Stimulated activated CD8-positive, alpha-beta memory T cell treated with anti-CD3 and anti-CD28 coated beads, Interleukin-15, amount 100 ng/mL, for 48 hours (primary cell): ENCODE data around the gene RGMA.

Experiments
- DNase-seq, 2 donors: peaks; one replicate each; pipeline ENCODE4 v3.0.0-alpha.2; 2020; ENCODE audit warnings: low read depth in 2 of 2

Gene RGMA

GRCh38 chr15:93091465-93091864, 2.5 kb upstream of the RGMA start:
- DNase-seq, result no peak

DNA sequence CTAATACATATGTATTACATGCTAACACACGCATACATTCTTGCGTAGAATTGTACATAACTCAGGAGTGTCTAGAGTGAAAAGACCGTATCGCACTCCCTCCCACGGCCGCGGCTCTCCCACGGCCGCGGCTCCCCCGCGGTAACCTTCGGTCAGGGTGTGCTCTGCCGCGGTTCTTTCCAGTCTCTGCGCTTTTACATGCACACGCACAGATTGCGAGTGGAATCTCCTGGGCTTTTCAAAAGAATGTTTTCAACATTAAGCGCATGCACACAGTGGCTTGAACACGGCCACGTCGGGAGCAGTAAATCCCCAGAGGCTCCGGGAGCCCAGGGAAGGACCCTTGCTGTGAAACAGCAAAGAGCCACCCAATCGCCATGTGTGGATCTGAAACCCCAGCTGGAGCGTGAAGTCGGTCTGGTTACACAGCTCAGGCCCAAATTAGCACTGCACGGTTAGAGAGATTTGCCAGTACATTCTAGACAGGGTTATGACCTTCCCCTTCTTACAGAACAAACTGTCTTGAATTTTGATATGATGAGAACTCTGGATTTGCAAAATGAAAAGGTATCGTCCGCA, 805 bp upstream of the RGMA start:
- no peak for DNase-seq

DNA sequence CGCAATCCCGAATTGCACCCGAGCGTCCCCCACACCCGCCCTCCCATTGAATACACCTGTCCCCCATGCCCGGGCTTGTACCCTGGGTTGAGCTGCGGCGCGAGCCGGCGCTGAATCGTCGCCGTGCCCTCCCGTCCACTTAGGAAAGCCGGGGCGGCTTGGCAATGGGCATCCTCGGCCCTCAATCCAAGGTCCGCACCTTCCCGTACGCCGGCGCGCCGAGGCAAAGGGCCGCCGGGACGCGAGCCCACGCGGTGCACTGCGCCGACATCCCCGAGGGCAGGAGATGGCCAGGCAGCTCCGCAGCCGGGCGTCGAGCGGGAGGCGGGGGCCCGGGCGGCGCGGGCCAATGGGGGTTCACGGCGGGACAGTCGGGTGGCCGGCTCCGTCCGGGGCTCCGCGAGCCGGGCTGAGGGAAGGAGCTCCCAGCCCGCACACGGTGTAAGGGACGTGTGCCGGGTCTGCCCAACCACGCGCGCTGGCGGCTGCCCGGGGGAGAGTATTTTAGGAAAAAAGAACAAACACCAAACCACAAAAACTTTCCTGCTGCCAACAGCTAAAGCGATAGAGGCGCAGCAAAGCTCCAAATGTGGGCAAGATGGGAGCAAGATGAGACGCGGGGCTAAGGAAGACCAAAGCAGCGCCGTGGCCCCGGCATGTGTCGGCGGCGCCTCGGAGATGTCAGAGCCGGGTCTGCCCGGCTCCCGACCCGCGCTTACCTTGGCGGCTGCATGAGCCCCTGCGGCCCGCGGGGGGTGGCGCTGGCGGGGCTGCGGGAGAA, 621 bp downstream of the RGMA start:
- no peak for DNase-seq

DNA sequence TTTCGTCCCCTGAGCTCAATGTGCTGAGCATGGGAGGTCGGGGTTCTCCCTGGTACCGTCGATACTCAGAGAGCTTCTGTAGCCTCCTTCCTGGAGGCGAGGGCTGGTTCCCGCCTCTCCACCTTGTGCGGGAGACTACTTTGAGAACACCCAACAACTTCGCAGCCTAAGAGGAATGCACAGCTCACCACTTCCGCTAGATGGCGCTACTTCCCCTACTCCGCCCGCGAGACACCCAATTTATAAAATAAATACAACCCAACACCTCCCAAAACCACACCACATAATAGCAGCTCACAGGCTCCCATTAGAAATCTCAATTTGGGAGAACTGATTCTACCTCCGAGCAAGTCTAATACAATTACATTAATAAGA, 1.2 kb downstream of the RGMA start:
- peak; percentile 44 to 47 for DNase-seq

- no peak for DNase-seq
Observed at GRCh38 chr15:93086791-93087190, 2.2 kb downstream of the RGMA start.

DNA sequence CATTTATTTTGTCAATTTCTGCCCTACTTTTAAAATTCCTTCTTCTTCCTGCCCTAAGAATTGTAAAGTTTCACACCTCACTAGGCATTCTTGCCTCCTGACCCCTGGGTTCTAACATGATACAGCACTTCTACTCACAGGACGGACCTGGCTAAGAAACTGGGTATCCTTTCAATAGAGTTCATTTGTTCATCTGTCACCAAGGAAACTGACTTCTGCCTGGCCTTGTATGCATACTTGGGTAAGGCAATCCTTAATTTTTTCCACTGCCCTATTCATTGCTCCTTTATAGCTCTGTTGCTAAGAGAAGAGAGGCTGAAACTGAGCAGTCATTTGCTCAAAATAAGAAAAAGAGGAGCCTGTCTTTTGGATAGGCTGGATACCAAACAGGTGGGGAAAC, 3.3 kb downstream of the RGMA start:
- DNase-seq, result no peak

DNA sequence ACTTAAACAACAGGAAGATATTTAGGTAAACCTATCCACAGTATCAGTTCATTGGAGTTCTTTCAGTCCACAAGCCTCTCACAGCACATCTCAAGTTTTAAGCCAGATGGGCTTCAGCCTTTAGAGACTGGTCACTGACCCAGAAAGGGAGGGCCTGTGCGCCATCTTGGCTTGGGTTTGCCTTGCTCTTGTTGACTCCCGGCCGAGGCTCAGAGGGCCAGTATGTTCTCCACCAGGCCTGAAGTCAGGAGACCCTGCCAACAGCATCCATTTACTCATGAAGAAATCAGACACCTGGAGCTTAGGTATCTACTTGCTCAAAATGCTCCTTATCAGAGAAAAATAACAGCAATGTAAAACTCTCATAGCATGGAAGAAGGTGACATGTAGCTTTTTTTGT, 6.2 kb downstream of the RGMA start:
- DNase-seq, result no peak

- DNase-seq, result no peak
Observed at GRCh38 chr15:93081399-93081798, 7.6 kb downstream of the RGMA start.

DNA sequence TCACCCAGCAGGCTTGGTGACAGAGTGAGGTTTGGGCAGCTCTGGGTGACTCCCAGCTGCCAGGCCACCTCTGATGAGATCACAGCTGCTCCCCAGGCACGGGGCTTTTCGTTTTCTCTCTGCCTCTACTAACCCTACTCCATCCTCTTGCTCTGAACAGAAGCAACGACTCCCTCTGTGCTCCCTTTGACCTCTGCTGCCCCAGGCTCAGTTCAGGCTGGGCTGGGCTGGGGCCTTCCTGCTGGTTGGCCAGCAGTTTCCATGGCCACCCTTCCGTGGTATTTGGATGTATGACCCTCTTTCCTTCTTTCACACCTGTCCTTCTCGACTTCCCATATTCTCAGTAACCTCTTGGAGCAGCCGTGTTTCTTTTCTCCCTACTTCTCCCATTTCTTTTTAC, 8.6 kb downstream of the RGMA start:
- no peak for DNase-seq

- DNase-seq, result no peak
Observed at GRCh38 chr15:93076875-93077274, 12.1 kb downstream of the RGMA start.

DNA sequence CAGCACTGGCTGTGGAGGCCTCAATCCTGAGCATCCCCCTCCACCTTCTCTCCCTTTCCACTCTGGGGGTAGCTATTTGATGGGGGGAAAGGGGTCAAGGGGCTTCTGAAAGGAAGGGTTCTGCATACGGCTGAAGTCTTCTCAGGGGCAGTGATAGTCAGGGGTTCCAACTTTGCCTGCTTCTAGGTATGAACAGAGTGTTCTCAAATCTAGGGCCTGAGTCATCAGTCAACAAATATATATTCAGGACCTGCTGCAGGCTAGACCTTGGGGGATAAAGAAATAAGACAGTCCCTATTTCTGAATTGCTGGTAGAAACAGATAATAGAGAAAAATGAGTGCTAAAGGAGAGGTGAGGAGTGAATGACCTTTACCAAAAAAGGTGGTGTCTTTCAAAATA, 12.8 kb downstream of the RGMA start:
- DNase-seq, result no peak

DNA sequence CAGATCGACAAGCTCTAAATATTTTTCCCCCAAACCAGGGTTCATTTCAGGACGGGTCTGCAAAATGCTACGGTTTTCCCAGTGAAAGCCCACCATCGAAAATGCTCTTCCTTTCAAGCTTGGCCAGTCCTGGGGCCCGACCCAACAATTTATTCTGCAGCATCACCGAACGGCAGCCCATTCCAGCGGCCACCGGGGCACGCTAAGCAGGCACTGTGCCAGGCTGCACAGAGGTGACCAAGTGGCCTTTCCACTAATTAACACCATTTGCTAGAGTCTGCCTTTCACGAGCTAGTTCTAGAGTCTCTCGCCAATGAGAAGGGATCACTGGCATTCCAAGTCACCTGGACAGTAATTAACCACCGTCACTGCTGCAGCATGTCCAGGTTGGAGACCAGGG, 14.4 kb downstream of the RGMA start:
- DNase-seq, result no peak

GRCh38 chr15:93073465-93073952, 15.5 kb downstream of the RGMA start:
- DNase-seq, result no peak

DNA sequence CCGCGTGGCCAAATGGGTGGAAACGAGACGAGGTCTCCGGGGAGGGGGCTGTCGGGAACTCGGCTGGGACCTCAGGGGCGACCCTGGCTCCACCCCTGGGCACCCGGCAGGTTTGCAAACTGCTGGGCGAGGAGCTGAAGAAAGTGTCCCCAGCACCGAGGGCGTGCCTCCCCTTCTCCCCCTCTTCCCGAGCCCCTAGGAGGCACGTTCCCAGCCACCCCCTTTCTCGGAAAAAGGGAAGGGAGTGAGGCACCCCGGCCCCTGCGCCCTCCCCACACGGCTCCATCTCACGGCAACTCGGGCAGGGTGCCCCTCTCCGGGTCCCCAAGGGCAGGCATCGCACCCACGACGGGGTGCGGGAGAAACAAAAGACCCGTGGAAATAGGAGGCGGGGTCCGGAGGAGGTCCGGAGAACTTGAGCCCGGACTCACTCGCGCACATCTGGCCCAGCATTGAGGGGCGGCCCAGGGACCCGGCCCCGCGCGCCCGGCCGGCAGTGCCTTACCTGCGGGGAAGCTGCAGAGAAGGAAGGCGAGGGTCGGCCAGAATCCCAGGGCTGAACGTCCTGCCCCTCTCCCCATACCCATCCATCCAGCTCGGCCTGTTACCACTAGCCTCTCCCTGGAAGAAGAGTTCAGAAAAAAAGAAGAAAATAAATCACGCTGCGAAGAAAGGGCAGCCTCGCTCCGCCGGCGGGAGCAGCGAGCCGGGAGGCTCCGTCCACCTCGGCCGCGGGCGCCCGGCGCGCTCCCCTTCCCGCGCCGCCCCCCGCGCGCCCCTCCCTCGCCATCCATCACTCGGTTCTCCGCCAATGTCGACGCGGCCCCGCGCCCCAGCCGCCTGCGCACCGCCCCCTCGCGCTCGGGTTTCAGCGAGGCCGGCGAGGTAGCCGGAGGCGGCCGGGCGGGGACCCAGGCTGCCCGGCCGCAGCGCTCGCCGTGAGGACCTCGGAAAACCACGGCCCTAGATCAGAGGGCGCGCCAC, 16.3 kb downstream of the RGMA start:
- no peak for DNase-seq

- no peak for DNase-seq
Observed at GRCh38 chr15:93072011-93072410, 17.0 kb downstream of the RGMA start.

GRCh38 chr15:93071469-93071936, 17.5 kb downstream of the RGMA start:
- DNase-seq, result no peak

DNA sequence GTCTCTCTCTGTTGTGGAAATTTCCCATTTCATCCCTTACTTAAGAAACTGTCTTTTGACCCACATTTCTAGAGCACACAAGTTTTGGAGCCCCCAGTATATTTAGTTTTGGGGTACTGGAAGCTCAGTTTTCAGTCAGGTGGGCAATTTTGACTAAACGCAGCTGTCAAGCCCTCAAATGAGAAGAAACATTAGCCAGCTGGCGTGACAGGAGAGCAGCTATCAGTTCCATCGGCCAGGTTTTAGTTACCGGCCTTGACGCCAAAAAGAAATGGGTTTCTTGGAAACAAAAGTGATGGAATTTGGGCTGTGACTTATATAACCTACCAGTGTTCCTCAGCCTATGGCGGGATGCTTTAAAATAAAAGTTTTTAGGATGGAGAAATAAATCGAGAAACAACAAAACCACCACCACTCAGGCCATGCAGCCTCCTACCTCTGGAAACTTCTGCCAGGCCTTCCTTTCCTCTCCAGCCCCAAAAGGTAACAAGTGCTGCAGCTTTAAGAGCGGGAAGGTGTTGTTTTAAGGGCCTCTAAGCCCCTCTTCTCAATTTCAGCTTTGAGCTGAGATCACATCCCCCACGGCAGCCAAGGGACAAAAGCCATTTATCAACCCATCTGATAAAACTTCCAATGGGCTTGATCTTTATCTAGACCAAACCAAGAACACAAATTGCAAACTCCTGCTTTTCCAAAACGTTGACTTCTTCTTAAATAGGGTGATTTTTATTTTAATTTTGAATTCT, 18.3 kb downstream of the RGMA start:
- no peak for DNase-seq

- DNase-seq, result no peak
Observed at GRCh38 chr15:93070132-93070531, 18.9 kb downstream of the RGMA start.

DNA sequence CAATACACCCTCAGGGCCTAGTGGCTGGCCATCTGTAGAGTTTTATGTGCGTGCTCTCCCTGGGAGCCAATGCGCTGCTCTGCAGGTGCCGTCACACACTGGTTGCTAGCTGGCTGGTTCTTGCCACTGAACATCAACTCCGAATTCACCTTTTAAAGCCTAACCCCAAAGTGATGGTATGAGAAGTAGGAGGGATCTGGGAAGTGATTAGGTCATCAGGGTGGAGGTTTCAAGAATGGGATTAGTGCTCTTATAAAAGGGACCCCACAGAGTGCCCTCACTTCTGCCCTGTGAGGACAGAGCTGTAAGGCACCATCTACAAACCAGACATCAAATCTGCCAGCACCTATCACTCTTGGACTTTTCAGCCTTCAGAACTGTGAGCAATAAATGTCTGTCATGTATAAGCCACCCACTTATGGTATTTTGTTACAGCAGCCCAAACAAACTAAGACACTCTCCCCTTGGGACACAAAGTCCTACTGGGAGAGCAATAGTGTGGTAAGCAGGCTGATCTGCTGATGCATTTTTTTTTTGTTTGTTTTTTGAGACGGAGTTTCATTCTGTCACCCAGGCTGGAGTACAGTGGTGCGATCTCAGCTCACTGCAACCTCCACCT, 20.3 kb downstream of the RGMA start:
- DNase-seq, result no peak

- no peak for DNase-seq
Observed at GRCh38 chr15:93067649-93068085, 21.3 kb downstream of the RGMA start.
